ENCODE data around the gene TEX29. TPM values are rescaled to one million over a fixed set of nuclear protein-coding genes. Genes with fewer than 3 reads are reported as not detected.

Gene TEX29
- total RNA-seq (under 1 TPM in 2 of 6 donors, not detected in 4; 0.23 to 0.47 TPM), polyA plus RNA-seq (1 to 10 TPM; 2.2 to 3.8 TPM)

DNA sequence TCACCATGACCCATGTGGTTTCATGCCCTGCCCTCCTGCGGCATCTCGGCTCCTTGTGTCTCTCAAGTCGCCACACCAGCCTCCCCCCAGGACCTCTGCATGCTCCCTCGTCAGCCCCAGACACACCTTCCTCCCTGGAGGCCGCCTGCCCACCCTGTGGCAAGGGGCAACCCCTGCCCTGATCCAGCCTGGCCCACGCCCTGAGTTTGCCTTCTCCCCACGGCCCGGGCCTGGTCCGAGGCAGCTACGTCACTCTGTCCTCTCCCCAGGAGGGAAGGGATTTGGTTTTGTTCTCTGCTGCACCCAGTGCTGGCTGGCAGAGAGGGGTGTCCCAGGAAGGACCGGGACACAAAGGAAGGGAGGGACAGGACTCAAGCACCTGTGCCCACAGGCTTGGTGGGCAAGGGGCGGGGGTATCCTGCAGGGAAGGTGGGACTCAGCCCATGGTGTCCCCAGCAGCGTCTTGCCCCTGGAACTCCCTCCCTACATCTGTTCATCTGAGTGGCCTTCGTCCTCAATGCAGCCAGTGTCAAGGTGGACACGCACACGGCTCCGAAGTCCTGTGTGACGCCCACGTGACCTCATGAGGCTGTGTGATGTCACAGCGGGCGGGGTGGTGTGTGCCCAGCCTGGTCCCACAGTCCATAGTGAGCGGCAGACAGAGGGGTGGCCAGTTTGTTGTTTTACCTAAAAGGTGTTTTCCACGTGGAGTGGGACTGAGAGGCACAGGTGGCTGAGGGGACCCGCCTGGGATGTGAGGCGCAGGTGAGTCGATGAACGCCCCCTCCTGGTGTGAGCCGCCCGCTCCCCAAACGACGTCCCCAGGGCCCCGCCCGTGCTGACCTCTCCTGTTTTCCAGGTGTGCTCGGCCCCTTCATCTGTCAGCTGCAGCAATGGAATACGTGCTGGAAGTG lies at the start of gene TEX29:
Gene TEX29, plus strand, starts transcription at position 645 of the 914 bp plus-strand sequence. Its CDS starts 249 bp downstream, at position 894.
- intact Hi-C loops (cut with DNase I), result no loop called here
- no peak for DNase-seq
- H3K36me3 ChIP-seq, result no peaks in the 10 kb centered on the region
- H3K4me3 ChIP-seq, result no peak within 1 kb of the TSS
- no peak within 1 kb of the TSS for H3K27ac ChIP-seq
- no peaks in the 10 kb centered on the region for H3K4me1 ChIP-seq
- 65 to 66% methylated on average over 35 of the region's 35 CpGs for WGBS, 2 donors
- TF ChIP-seq, protein P1, sequence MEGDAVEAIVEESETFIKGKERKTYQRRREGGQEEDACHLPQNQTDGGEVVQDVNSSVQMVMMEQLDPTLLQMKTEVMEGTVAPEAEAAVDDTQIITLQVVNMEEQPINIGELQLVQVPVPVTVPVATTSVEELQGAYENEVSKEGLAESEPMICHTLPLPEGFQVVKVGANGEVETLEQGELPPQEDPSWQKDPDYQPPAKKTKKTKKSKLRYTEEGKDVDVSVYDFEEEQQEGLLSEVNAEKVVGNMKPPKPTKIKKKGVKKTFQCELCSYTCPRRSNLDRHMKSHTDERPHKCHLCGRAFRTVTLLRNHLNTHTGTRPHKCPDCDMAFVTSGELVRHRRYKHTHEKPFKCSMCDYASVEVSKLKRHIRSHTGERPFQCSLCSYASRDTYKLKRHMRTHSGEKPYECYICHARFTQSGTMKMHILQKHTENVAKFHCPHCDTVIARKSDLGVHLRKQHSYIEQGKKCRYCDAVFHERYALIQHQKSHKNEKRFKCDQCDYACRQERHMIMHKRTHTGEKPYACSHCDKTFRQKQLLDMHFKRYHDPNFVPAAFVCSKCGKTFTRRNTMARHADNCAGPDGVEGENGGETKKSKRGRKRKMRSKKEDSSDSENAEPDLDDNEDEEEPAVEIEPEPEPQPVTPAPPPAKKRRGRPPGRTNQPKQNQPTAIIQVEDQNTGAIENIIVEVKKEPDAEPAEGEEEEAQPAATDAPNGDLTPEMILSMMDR (IDR thresholded peaks at IDR 0.05), result no peak
- H3K9me3 ChIP-seq, result no peaks in the 10 kb centered on the region
- no peak for ATAC-seq
- no peak for FAIRE-seq
- H3K27me3 ChIP-seq, result no peaks in the 10 kb centered on the region

DNA sequence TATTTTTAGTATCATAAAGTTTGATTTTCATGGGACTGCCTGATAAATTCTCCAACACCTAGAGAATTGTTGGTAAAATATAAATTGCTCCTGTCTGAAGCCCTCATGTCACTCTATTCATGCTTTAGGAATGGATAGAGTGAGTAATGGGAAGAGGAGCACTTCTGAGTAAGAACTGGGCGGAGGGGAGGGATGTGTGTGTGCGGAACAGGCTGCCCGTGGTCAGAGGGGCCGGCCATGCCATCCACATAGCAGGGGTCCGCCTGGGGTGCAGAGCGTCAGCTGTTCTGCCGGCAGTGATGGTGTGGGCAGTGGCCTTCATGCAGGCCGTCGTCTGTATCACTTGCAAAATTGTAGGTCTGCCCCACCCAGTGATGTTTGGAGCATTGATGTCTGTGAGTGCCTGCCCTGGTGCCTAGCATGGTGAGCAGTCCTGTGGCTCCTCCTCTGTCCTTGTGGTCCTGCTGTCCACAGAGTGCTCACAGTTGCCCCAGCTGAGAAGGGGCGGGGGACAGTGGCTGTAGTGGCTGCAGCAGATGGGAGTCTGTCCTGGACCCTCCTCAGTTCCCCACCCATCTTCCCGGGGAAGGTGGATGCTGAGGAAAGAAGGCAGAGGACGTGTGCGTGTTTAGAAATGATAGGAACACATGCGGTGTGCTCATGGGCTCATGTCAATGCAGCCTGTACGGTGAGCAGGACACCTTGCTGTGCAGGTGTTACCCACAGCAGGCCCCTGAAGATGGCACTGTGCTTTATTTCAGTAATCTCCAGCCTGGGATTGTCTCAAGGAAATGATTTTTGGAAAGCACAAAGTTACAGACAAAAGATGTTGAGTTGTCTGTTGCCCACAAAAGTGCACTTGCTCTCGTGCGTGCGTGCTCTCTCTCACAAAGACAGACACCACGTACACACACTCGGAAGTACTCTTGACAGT lies 49.4 kb upstream of the TEX29 start:
- no peaks in the 10 kb centered on the region for H3K27me3 ChIP-seq
- ATAC-seq (no peak), FAIRE-seq (no peak), DNase-seq (no peak)
- no peaks in the 10 kb centered on the region for H3K4me1 ChIP-seq
- intact Hi-C loops (cut with DNase I), result no loop called here
- TF ChIP-seq, protein P1 (IDR thresholded peaks at IDR 0.05), result no peak
- WGBS, 2 donors, result 93% methylated on average over 20 of the region's 20 CpGs
- no peak overlapping the region for H3K4me3 ChIP-seq
- H3K9me3 ChIP-seq, result no peaks in the 10 kb centered on the region
- H3K36me3 ChIP-seq, result peaks cover 0 to 27% (median 4%) of the 10 kb centered on the region in 3 donors
- no peak overlapping the region for H3K27ac ChIP-seq

DNA sequence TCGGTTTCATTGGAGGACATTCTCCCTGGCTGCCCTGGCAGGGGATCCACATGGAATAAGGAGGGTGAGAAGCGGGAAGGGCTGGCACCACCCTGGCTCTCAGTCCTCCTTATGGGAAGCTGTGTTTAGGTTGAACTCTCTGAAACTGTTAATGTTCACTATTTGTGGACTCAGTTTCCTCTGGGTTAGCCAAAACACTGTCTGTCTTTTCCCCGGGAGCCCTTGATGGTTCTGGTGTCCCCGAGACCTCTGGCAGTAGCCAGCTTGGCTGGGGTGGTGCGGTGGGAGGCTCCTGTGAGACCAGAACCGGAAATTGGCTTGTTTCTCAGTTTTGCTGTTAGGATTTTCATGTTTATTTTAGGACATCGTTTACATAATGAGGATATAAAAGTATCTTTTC lies 48.3 kb upstream of the TEX29 start:
- intact Hi-C loops (cut with DNase I), result no loop called here
- ATAC-seq, result no peak
- no peaks in the 10 kb centered on the region for H3K4me1 ChIP-seq
- TF ChIP-seq, protein P1 (IDR thresholded peaks at IDR 0.05), result no peak
- whole genome bisulfite sequencing, 2 donors, result 82 to 89% methylated on average over 7 of the region's 7 CpGs
- FAIRE-seq, result no peak
- peaks cover 0 to 37% (median 8%) of the 10 kb centered on the region in 3 donors for H3K36me3 ChIP-seq
- DNase-seq, result no peak
- H3K4me3 ChIP-seq, result no peak overlapping the region
- no peaks in the 10 kb centered on the region for H3K27me3 ChIP-seq
- H3K27ac ChIP-seq, result no peak overlapping the region
- H3K9me3 ChIP-seq, result no peaks in the 10 kb centered on the region

DNA sequence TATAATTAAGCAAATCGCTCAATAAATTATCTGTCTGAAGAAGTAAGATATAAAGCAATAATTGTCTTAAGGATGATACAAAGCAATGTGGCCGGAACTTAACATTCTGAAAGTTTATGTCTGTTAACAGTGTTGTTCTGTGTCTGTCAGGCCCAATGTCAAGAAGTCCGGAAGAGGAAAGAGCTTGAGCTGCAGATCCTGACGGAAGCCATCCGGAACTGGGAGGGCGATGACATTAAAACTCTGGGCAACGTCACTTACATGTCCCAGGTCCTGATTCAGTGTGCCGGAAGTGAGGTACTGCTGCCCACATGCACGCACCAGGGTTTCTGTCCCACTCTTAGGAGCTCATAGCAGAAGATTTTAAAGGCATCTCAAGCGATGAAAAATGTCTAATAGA lies 45.1 kb upstream of the TEX29 start:
- Histone ChIP-seq H3K4me1 (no peaks in the 10 kb centered on the region), H3K27ac (no peak overlapping the region), H3K9me3 (no peaks in the 10 kb centered on the region), H3K27me3 (no peaks in the 10 kb centered on the region), H3K4me3 (no peak overlapping the region), H3K36me3 (peaks cover 0 to 40% (median 15%) of the 10 kb centered on the region in 3 donors)
- DNase-seq, result no peak
- no peak for ATAC-seq
- 94% methylated on average over 10 of the region's 10 CpGs for WGBS, 2 donors
- intact Hi-C loops (cut with DNase I), result no loop called here
- TF ChIP-seq, protein P1 (IDR thresholded peaks at IDR 0.05), result no peak
- FAIRE-seq, result no peak
